ENCODE measurements around the gene MAPK8IP2. TPM values are rescaled to one million over a fixed set of nuclear protein-coding genes. Genes with fewer than 3 reads are reported as not detected.
A peak's percentile ranks its signal among the peaks of the same experiment; 100 is the strongest.

Gene MAPK8IP2
- total RNA-seq, 1 donor: 0.36 TPM

- Histone ChIP-seq H3K4me2 (ENCODE audit: insufficient read depth, low read length) (peak overlapping the region; percentile 94), H3K27me3 (ENCODE audit: insufficient read depth, low read length) (no peaks in the 10 kb centered on the region), H3K4me3 (ENCODE audit: insufficient read depth, low read length) (peak overlapping the region; percentile 91), H3K79me2 (ENCODE audit: insufficient read depth, low read length) (peaks cover 5% of the 10 kb centered on the region), H2AFZ (ENCODE audit: low read length) (peak overlapping the region; percentile 87), H4K20me1 (ENCODE audit: insufficient read depth, low read length) (peaks cover 3% of the 10 kb centered on the region), H3K9me3 (ENCODE audit: low read depth, low read length) (no peaks in the 10 kb centered on the region), H3K36me3 (ENCODE audit: insufficient read depth, low read length) (no peaks in the 10 kb centered on the region), H3K27ac (ENCODE audit: low read depth, low read length) (no peak overlapping the region), H3K4me1 (ENCODE audit: insufficient read depth, low read length) (peaks cover 10% of the 10 kb centered on the region)
- no peak for TF ChIP-seq CTCF (IDR thresholded peaks at IDR 0.05; ENCODE audit: extremely low read depth, low read depth, low read length)
- DNase-seq (ENCODE audit: insufficient read length, low spot score, missing footprints): peak; percentile 56
Measured at GRCh38 chr22:50626850-50627641, 26.5 kb downstream of the MAPK8IP2 start.

- Histone ChIP-seq H3K4me2 (ENCODE audit: insufficient read depth, low read length) (peak within 1 kb of the TSS; percentile 97), H3K36me3 (ENCODE audit: insufficient read depth, low read length) (no peaks in the 10 kb centered on the region), H3K27me3 (ENCODE audit: insufficient read depth, low read length) (no peaks in the 10 kb centered on the region), H3K27ac (ENCODE audit: low read depth, low read length) (peak within 1 kb of the TSS; percentile 45), H3K9me3 (ENCODE audit: low read depth, low read length) (no peaks in the 10 kb centered on the region), H3K4me1 (ENCODE audit: insufficient read depth, low read length) (peaks cover 10% of the 10 kb centered on the region), H2AFZ (ENCODE audit: low read length) (peak within 1 kb of the TSS; percentile 95), H3K4me3 (ENCODE audit: insufficient read depth, low read length) (peak within 1 kb of the TSS; percentile 91), H4K20me1 (ENCODE audit: insufficient read depth, low read length) (peaks cover 3% of the 10 kb centered on the region), H3K79me2 (ENCODE audit: insufficient read depth, low read length) (peaks cover 5% of the 10 kb centered on the region)
- no peak for TF ChIP-seq CTCF (IDR thresholded peaks at IDR 0.05; ENCODE audit: extremely low read depth, low read depth, low read length)
- DNase-seq (ENCODE audit: insufficient read length, low spot score, missing footprints): peak; percentile 98
Measured at GRCh38 chr22:50627642-50628542, 27.3 kb downstream of the MAPK8IP2 start, which contains the start of gene ARSA. Gene ARSA, minus strand, starts transcription at chr22:50628152. Its CDS starts 373 bp downstream, at chr22:50627779.

GRCh38 chr22:50628543-50629134 is 28.0 kb downstream of the MAPK8IP2 start:
- H3K4me2 ChIP-seq (ENCODE audit: insufficient read depth, low read length): peak overlapping the region; percentile 97
- H3K9me3 ChIP-seq (ENCODE audit: low read depth, low read length): no peaks in the 10 kb centered on the region
- H3K36me3 ChIP-seq (ENCODE audit: insufficient read depth, low read length): no peaks in the 10 kb centered on the region
- H3K79me2 ChIP-seq (ENCODE audit: insufficient read depth, low read length): peaks cover 5% of the 10 kb centered on the region
- no peaks in the 10 kb centered on the region for H4K20me1 ChIP-seq (ENCODE audit: insufficient read depth, low read length)
- peak overlapping the region; percentile 95 for H2AFZ ChIP-seq (ENCODE audit: low read length)
- peaks cover 10% of the 10 kb centered on the region for H3K4me1 ChIP-seq (ENCODE audit: insufficient read depth, low read length)
- peak overlapping the region; percentile 2 for H3K27ac ChIP-seq (ENCODE audit: low read depth, low read length)
- TF ChIP-seq CTCF (IDR thresholded peaks at IDR 0.05; ENCODE audit: extremely low read depth, low read depth, low read length): no peak
- DNase-seq (ENCODE audit: insufficient read length, low spot score, missing footprints): no peak
- H3K27me3 ChIP-seq (ENCODE audit: insufficient read depth, low read length): peaks cover 2% of the 10 kb centered on the region
- peak overlapping the region; percentile 91 for H3K4me3 ChIP-seq (ENCODE audit: insufficient read depth, low read length)
